Stimulated activated CD8-positive, alpha-beta memory T cell treated with anti-CD3 and anti-CD28 coated beads, Interleukin-4, amount 100 ng/mL, for 24 hours (primary cell): ENCODE measurements around the gene TIMD4.

ENCODE experiments used
- DNase-seq: peaks from one replicate; pipeline ENCODE4 v3.0.0-alpha.2; 2020; ENCODE audit warnings: low read depth

Gene TIMD4

GRCh38 chr5:156922207-156922792 lies 40.7 kb downstream of the TIMD4 start:
- DNase-seq, result no peak

- DNase-seq, result no peak
Observed at GRCh38 chr5:156920861-156921431, 42.1 kb downstream of the TIMD4 start.

DNA sequence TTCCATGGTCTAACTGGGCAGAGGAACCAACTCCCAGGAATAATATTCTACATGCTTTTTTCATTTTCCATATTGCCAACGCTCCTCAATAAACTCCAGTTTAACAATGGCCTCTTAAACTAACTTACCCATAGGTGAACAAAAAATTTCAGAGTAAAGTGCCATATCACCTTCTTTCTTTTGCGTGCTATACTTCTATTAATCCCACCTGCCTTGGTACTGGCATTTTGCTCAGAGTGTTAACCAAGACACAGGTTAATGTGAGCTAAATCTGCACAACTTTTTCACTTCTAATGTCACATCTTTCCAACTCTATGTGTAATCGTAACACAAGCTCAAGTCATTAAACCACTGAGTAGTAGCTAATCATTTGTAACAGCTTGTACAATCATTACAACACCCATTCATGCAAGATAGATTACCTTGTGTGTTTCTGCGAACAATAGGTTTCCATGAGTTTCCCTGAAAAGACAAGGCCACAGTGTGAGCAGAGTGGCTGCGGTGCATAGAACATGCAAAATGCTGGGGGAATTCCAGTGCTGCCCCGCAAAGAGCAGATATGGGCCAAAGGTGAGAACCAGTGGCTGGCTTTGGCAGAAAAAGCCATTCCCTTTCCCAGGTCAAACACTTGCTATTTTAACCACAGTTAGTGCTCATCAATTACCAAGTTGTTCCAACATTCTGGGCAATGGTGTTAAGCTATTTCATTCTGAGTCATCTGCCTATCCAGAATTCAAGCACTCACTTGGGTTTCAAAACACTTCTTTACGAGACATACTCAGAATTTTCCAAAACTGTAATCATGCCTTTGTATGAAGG lies 42.8 kb downstream of the TIMD4 start:
- peak; percentile 58 for DNase-seq

- no peak for DNase-seq
Observed at GRCh38 chr5:156918311-156918845, 44.6 kb downstream of the TIMD4 start.

DNA sequence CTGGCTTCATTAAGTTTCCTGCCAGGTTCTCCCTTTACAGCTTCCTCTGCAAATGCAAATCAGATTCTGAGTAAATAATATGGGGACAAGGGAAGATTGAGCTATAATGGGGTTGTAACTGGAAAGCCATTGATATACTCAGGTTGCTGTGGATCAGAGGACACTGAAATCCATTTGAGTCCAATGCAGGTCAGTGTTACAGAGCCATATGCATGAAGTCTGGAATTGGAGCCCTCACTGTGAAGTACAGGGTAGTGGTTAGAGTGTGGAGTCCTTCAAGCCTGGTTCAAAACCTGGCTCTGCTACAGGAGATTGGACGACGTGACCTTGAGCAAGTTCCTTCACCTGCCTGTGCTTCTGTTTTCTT lies 48.7 kb downstream of the TIMD4 start:
- no peak for DNase-seq

GRCh38 chr5:156913719-156914370 lies 49.2 kb downstream of the TIMD4 start:
- no peak for DNase-seq

DNA sequence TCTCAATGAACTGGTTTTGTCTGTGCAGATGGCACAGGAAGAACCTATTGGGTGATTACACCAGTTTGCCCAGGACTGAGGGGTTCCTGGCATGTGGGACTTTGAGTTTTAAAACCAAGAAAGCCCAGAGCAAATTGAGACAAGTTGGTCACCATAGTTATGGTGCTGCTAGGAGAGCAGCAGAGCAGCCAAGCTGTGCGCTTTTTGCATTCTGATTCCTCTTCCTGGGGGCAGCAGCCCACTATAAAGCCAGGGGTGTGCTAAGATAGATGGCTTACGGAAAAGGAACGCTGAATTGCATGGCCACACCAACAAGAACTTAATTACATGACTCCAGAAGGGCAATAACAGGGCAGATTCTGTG lies 49.7 kb downstream of the TIMD4 start:
- DNase-seq, result no peak

DNA sequence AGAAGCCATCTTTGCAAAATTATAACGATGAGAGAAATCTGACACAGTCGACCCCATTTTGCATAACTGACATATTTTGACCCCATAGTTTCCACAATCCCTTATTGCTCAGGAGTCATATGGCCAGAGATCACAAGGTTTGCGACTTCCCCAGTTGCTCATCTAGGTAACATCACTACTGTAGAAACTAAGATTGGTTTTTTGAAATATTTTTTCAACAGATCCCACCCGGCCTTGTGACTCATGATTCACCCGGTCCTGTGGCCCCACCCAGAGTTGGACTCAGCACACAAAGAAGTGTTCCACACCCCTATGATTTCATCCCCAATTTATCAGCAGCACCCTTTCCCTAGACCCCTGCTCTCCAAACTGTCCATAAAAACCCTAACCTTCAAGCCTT lies 50.2 kb downstream of the TIMD4 start:
- DNase-seq, result no peak

DNA sequence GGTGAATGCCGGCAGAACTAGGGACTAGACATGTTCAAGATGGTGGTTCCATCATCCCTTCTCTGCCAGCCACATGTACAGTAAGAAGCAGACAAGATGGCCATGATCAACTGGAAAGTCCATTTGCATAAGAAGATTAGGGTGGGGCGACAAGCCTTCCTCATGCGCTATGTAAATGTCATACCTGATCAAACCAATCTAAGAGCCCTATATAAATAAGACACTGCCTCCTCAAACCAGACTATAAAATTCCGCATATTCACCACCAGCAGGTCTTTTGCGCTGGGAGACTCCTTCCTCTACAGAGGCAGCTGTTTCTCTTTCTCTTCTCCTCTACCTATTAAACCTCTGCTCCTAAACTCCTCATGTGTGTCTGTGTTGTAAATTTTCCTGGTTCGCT lies 53.8 kb downstream of the TIMD4 start:
- DNase-seq, result no peak

DNA sequence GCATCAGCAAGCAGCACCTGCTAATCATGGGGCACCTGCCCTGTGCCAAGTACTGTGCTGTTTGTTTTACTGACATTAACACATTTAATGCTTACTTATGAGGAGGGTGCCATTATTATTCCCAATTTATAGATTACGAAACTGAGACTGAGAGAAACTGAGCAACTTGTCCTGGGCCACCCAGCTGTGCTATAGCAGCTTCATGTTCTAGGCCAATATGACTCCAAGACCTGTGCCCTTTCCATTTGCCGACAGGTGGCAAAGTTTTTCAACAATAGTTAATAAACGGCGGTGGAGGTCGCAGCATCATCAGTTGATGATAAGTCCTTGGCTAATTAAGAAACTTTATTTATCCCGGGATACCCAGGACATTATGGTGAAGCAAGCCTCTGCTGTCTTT lies 55.4 kb downstream of the TIMD4 start:
- DNase-seq, result no peak

GRCh38 chr5:156906807-156907206 lies 56.2 kb downstream of the TIMD4 start:
- no peak for DNase-seq

GRCh38 chr5:156896546-156896945 lies 66.5 kb downstream of the TIMD4 start:
- no peak for DNase-seq

DNA sequence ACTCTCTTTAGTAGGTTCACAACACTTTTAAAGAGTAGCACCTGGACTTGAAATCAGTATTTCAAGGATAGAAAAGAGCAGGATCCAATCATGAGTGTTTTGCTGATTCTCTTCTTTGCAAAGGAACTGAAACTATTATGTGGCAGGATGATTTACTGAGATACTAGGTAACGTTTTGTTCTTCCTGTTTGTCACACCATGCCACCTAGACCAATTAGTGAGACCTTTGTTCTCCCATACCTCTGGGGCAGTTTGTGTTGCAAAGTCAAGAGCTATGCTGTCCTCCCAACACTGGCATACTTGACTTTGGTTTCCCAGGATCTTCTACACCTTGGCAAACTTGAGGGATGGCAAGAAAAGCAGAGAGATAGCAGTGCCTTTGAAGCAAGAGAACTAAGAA lies 69.5 kb downstream of the TIMD4 start:
- no peak for DNase-seq

- no peak for DNase-seq
Observed at GRCh38 chr5:156892864-156893263, 70.2 kb downstream of the TIMD4 start.

- no peak for DNase-seq
Observed at GRCh38 chr5:156892223-156892622, 70.8 kb downstream of the TIMD4 start.

DNA sequence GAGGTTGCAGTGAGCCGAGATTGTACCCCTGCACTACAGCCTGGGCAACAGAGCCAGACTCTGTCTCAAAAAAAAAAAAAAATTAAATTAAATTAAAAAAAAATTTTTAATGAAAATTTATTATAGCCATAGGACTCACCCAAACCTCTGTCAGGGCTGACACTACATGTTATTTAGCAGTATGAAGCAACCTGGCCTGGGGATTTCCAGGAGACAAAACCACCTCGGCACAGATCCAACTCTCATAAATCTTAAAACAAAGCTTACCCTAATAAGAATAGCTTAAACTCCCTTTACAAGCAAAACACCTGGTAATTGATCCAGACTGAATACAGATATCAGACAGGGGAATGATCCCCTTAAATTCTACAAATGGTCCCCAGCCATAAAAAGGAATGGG lies 74.5 kb downstream of the TIMD4 start:
- no peak for DNase-seq

DNA sequence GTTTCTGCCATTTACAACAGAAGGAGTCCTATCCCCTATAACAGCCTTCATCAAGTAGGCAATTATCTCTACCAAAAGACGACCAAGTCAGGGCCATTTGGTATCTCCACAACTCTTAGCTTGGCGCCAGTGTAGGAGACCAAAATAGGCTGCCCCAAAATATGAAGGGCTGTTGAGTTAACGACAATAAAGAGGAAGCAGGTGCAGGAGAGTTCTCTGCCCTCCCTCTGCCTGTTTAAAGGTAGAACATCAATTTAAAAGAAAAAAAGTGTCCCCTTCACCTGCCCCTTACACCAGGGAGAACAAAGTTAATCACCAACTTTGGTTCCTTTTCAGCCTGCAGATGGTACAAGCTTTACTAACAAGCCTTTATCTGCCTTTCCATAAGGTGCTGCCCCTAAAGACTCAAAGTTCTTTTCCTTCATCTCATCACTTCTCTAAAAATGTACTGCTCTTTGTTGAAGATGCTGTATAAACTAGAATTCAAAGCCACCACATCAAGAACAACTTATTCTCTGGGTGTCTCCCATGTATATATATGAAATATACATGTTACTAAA lies 79.6 kb downstream of the TIMD4 start:
- no peak for DNase-seq

DNA sequence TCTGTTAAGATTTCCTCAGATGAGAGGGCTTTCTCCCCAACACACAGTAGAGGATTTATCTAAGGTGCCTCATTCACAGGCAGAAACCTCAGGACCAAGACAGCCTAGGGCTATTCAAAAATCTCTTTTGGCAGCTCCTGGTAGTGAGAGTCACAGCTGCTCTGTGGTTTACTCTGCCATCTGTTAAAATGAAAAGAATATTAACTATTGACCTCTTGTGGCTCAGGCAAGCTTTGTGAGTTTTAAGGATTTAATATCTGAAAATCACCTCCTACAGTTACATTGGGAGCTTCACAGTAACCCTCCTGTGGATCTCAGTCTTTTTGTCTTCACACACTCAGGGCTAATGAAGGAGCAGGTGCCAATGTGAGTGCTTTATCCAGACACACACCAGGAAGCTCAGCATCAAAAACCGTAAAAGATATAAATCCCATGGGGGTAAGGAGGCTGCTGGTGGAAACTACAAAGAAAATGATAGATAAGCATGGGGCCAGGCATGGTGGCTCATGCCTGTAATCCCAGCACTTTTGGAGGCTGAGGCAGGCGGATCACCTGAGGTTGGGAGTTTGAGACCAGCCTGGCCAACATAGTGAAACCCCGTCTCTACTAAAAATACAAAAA lies 83.3 kb downstream of the TIMD4 start:
- no peak for DNase-seq

DNA sequence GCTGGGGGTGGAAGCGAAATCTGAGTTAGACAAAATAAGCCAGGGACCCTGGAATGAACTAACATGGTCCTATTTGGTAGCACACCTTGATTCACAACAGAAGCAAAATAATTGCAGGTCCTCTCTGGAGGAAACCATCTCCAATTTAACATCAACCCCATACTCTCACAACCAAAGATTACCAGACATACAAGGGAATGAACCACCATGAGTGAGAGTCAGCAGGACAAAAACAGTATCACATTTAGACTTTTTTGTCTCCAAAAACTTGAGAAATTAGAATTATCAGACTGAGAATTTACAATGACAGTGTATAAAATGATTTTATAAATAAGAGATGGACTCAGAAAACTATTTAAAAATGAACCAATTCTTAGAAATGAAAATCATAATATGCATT lies 91.8 kb downstream of the TIMD4 start:
- DNase-seq, result no peak

DNA sequence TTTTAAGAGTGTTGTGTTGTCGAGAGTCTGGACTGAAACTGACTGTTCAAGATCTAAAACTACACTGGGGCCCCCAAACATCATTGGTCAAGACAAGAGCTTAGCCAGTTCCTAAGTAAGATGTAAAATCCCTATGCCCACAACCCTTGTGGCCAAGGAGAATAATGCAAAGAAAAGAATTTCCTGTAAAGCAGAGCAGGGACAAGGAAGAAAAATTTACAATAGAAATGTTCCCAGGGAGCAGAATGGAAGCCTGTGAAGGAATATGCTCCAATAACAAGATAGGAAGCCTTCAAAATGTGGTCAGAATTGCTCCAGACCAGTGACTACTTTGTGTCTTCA lies 92.6 kb downstream of the TIMD4 start:
- DNase-seq, result no peak
